NCI-H345 (cell line): Measurements from ENCODE around the gene HRCT1.
"Not testable (repeated sequence)": the region's sequence is repeated elsewhere in the genome, so short reads cannot be mapped to it uniquely, and the experiment has no call there.

Experiments used
- DNase-seq: peaks from one replicate; lab custom pipeline; 2025; lab: John Stamatoyannopoulos, UW

Gene HRCT1

DNA sequence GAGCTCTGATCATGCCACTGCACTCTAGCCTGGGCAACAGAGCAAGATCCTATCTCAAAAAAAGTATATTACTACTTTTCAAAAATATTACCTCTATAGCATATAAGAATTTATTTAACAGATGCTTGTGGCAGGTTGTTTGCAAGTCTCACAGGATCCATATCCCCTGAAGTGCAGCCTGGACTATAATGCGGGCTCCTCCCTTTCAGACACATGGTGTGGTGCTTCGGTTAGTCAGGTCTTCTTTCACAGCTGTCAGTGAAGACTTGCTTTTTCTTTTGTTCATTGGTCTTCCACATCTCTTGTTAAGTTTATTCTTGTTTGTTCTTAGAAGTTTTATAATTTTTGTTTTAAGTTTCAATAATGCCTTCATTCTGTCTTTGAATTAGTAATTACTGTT lies 9.4 kb upstream of the HRCT1 start:
- no peak for DNase-seq

DNA sequence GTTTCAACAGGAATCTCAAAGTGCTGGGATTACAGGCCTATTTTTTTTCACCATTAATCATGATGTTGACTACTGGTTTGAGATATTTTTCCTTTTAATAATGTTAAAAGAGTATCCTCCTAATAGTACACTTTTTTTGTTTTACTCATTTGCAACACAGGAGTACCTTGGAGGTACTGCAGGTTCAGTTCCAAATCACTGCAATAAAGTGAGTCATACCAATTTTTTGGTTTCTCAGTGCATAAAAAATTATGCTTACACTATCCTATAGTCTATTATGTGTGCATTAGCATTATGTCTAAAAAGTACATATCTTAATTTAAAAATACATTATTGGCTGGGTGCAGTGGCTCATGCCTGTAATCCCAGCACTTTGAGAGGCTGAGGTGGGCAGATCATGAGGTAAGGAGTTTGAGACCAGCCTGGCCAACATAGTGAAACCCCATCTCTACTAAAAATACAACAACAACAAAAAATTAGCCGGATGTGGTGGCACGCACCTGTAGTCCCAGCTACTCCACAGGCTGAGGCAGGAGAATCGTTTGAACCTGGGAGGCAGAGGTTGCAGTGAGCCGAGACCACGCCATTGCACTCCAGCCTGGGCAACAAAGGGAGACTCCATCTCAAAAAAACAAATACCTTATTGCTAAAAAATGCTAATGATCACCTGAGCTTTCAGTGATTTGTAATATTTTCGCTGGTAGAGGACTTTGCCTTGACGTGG lies 8.5 kb upstream of the HRCT1 start:
- DNase-seq: not testable (repeated sequence)

DNA sequence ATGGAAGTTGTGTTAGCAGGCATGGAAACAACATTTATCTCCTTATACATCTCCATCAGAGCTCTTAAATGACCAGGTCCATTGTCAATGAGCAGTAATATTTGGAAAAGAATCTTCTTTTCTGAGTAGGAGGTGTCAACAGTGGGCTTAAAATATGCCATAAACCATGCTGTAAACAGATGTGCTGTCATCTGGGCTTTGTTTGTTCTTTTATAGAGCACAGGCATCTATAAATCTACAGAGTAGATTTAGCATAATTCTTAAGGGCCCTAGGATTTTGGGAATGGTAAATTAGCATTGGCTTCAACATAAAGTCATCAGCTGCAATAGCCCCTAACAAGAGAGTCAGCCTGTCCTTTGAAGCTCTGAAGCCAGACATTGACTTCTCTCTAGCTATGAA lies 7.7 kb upstream of the HRCT1 start:
- no peak for DNase-seq

DNA sequence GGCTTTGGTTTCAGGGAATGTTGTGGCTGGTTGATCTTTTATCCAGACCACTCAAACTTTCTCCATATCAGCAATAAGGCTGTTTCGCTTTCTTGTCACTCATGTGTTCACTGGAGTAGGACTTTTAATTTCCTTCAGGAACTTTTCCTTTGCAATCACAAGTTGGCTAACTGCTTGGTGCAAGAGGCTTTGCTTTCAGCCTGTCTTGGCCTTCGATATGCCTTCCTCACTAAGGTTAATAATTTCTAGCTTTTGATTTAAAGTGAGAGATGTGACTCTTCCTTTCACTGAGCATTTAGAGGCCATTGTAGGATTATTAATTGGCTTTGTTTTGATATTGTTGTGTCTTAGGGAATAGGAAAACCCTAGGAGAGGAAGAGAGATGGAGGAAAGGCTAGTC lies 7.0 kb upstream of the HRCT1 start:
- no peak for DNase-seq

DNA sequence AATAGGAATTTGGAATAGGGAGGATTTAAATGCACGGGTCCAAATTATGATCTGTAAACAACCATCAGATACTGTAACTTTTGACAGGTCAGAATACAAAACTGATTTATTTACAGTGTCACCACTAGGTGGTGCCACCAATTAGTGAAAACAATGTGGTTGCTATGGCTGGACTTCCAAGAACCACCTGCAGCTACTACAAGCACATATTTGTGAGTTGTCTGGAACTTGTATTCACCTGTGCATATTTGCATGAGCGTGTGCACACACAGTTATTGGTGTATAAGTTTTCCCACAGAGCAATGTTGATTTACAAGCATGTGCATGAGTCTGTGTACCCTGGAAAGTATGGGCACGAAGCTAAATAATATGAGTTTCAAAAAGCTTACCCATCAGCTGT lies 3.0 kb upstream of the HRCT1 start:
- DNase-seq: peak; percentile 60

DNA sequence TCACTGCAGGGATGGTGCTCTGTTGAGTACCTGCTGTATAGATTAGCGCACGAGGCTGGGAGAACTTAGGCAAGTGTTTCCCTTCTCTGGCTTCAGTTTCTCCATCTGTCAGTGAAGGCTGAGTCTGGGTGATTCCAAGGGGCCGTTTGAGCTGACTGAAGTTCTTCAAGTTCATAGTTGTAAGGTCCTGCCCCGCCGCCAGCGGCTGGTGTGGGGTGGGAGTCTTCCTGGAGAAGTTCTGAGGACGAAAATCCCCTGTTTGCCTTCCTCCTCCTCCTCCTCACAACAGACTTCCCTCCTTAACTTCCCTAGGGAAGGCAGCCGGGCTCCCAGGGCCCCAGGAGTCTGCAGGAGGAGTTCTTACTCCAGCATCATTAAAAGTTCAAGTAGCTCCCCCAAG lies 1.7 kb upstream of the HRCT1 start:
- DNase-seq: no peak

DNA sequence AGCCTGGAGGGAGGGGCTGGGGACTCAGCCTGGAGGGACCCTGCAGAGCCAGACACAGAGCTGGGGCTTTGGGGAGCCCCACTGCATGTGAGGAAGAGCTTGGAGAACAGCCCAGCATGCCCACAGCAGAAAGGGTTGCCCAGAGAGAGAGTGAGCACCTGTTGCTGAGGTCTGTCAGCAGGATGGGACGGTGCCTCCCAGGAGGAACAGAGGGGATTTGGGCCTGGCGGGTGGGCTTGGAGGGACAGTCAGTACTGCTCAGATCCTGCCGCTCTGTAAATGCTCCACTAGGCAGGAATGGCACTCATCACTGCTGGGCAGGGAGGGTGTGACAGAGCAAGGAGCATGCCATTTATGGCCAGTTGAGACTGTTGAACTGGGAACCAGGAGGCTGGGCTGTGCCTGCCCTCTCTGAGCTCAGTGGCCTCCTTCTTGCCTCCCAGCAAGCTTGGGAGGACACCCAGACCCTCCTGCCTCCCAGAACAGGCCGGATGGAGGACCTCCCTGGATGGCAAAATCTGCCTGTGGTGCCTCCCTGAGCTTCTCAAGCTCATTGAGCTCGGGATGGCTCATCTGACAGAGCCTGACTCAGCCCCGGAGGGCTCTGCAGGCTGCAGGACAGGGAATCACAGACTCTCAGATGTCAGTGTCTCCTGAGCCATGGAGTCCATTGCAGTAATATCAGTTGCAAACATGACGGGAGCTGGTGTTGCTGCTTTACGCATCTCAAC lies 786 bp upstream of the HRCT1 start:
- DNase-seq: no peak

DNA sequence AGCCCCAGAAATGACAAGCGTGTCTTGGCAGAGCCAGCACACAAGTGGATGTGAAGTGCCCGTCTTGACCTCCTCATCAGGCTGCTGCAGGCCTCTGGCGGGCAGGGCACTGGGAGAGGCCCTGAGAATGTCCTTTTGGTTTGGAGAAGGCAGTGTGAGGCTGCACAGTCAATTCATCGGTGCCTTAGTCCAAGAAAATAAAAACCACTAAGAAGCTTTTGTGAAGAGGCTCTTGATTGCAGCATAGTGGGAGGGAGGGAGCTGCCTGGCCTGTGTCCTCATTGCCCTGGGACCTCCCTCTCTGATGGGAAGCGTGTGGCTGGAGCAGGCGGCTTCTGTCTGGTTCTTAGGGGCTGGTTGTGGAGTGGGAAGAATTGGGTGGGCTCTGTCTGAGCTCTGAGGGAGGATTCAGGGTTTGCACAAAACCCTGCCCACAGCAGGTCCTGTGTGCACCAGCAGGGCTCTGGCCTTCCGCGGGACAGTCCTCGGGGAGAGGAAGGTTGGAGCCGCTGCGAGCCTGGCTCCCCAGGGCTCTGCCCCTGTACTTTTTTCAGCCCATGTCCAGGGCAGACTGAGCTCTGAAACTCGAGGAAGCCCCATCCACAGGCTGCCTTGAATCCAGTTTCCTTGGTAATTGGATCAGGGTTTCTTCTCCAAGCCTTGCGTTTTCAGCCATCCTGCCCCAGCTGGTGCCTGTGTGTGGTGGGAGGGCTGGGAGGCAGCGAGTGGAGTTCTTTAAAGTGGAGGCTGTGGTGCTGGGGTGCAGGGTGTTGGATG lies 1.1 kb downstream of the HRCT1 start:
- no peak for DNase-seq

DNA sequence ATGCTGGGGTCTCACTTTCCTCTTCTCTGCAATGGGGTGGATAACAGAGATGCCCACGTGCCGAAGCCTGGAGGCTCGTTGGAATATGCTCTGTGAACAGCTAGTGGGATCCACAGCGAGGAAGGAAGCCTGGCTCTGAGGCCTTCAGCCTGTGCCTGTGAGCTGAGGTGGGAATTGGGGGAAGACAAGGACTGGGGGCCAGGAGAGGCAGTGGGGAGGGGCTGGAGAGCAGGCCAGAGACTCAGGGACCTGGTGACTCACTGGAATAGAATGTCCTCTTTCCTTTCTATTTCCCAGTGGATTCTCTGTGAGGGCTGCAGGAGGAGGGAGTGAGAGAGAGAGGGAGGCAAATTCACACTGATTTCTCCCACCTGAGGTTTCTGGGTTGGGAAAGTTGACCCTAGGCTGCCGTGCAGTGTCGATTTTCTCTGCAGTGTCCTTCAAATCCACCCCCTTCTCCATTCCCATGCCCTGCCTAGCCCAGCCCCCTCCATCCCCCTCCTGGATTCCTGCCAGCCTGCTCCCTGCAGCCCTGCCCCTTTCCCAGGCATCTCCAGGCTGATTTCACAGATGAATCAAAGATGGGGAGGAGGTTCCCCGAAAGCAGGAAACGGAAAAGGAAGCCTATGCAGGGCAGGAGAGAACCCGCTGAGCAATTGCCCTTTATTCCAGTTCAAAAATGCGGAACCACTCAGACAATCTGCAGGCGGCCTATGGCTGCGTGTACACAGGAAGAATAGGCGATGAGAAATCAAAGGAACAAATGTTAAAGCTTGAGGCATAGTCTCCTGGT lies 1.9 kb downstream of the HRCT1 start:
- peak; percentile 80 for DNase-seq

DNA sequence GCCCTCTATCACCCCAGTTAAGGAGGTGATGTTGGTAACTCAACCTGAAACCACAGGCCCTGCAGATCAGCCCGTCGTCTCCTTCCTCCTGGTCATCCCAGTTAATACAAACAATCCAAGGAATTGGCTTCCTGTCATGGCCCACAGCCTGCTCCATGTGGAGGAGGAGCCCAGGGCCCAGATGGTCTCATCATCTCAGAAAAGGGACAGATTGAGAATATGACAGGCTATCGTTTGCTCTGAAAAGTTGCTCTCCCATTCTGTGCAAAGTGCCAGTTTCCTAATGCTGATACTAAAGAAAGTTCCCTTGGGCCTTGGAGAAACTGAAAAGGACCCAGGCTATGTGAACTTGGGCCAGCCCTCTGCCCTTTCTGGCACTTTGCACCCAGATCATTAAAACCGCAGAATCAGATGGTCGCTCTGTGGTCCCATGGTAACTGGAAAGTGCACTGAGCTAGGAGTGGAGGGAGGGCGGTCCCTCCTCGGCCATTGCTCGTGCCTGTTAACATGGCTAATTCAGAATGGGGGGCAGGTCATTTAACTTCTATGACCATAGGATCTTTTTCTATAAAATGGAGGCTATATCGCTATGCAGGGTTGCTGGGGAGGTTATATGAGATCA lies 2.6 kb downstream of the HRCT1 start:
- no peak for DNase-seq

DNA sequence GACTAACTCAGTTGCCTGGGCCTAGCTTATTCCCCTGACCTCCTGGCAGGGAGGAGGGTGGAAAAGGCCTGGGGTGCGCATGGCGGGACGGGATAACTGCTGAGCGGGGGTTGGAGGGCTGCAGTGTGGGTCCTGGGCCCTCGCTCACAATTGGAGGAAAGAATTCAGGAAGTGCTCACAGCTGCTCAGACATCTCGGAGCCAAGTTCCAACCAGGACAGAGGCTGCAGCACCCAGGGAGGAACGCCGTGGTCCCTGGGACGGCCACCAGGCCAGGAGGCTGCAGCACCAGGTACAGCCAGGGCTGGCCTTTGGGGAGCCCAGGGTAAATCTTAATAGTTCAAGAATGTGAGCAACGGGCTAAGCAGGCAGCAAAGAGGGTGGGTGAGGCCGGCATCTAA lies 3.3 kb downstream of the HRCT1 start, which contains the start of gene SPAAR:
SPAAR (plus strand) TSS at position 217 of the 400 bp plus-strand sequence. CDS start 974 bp downstream, outside the sequence.
- DNase-seq: no peak

DNA sequence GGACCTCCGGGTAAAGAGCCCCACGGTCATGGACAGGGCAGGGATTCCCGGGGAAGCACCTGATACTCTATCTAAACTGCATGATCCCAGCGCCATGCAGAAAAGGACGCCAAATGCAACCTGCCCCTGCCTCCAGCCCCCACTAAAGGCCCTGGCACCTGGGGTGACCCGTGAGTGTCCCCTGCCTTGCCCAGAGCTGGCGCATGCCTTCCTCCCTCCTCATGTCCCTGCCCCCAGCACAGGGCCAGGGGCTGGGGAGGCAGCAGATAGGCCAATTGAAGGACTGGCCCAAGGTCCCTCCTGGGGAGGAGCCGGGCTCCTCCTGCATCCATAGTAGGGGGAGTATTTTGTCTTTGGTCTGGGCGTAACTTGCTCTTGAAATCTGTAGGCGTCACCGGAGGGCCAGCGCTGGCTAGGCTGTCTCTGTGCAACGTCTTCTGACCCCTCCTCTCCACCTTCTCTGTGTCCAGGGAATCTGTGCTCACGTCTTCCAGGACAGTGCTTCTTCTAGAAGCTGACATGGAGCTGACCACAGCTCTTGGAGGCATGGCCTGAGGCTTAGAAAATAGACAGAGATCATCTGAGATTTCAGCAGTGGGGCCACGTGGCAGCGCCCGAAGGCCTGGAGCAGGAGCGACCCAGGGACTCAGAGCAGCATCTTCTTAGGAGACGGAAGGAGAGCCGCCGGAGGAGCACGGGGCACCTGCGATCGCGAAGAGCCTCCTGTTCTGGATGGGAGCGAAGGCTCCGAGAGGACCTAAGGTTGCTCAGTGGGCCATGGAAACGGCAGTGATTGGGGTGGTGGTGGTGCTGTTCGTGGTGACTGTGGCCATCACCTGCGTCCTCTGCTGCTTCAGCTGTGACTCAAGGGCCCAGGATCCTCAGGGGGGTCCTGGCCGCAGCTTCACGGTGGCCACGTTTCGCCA lies 3.9 kb downstream of the HRCT1 start:
- no peak for DNase-seq

DNA sequence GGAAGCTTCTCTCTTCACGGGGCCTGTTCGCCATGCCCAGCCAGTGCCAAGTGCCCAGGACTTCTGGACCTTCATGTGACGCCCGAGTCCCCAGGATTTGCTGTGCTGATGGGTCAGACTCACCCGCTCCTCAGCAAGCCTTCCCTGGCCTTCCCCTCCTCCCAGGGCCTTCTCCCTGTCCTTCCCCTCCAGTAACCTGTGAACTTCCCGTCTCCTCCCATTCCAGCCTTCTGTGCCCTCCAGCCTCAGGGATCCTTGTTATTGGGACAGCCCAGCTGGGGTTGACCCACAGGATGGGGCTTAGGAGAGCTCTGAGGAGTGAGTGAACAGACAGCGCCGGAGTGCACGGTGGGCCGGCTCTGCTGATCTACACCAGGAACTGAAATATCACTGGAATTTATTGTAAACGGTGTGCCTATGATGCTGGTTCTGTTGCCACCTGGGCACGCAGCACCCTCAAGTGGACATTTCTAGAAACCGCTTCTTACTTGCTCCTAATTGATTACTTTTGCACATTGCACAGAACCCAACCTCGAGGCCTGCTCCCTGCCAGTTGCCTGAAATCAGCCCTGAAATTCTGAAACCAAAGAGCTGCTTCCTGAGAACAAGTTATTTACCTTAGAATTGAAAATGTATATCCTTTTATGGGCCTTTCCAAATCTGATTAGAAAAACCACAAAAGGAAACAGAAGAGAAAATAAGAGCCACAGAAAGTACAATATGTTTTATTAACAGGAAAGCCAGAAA lies 4.8 kb downstream of the HRCT1 start:
- peak; percentile 8 for DNase-seq

DNA sequence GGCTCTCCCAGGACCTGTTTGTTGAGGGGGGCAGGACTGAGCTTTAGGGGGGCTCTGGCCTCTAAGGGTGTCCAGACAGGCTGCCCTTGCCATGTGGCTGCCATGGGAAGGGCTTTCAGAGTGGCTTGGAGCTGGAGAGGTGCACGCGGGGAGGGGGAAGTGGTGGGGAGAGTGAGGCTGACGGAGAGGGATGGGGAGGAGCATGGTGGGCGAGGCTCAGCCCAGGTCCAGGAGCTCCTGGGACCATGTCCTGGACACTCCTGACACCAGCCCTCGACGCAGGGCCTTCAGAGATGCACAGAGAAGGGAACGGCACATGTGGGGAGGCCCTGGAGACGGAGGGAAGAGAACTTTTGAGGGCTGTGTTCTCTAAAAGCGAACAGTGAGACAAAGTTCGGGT lies 5.7 kb downstream of the HRCT1 start:
- DNase-seq: no peak

DNA sequence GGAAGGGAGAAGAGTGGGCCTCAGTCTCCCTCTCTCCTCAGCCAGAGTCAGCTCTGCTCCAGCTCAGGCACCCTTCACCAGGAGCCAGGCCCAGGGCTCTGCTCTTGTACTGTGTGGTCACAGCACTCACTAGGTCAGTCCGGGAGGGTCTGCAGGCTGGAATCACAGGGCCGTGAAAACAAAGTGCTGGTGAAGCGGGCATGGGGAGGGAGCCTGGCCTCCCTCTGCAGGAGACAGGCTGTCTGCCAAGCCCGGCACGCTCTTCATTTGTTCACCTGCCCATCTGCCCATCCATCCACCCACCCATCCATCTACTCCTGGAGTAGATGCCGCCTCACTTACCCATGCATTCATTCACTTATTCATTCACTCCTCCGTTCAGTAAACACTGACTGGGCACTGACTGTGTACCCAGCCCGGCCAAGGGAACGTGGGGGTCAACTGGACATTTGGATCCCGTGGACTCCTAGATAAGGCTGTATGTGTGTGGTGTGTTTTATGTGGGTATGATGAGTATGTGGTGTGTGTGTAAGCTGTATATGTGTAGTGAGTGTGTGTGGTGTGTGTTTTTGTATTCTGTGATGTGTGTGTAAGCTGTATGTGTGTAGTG lies 6.9 kb downstream of the HRCT1 start:
- DNase-seq: no peak

DNA sequence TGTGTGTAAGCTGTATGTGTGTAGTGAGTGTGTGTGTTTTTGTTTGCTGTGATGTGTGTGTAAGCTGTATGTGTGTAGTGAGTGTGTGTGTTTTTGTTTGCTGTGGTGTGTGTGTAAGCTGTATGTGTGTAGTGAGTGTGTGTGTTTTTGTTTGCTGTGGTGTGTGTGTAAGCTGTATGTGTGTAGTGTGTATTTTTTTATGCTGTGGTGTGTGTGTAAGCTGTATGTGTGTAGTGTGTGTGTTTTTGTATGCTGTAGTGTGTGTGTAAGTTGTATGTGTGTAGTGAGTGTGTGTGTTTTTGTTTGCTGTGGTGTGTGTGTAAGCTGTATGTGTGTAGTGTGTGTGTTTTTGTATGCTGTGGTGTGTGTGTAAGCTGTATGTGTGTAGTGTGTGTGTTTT lies 7.4 kb downstream of the HRCT1 start:
- not testable (repeated sequence) for DNase-seq

DNA sequence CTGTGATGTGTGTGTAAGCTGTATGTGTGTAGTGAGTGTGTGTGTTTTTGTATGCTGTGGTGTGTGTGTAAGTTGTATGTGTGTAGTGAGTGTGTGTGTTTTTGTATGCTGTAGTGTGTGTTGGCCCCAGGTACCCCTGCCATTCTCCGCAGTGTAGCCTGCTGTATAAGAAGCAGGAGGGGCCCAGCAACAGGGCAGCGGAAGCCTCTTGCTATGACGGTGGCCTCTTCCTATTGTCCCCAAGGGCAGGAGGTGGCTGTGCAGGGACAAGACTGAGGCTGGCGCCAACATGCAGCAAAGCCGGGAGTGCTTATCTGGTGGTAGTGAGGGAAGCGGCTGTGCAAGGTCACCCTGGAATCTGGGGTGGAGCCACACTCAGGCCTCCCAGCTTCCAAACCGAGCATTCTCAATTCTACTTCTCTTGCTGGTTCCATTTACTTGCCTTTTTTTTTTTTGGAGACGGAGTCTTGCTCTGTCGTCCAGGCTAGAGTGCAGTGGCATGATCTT lies 8.4 kb downstream of the HRCT1 start:
- DNase-seq: no peak

DNA sequence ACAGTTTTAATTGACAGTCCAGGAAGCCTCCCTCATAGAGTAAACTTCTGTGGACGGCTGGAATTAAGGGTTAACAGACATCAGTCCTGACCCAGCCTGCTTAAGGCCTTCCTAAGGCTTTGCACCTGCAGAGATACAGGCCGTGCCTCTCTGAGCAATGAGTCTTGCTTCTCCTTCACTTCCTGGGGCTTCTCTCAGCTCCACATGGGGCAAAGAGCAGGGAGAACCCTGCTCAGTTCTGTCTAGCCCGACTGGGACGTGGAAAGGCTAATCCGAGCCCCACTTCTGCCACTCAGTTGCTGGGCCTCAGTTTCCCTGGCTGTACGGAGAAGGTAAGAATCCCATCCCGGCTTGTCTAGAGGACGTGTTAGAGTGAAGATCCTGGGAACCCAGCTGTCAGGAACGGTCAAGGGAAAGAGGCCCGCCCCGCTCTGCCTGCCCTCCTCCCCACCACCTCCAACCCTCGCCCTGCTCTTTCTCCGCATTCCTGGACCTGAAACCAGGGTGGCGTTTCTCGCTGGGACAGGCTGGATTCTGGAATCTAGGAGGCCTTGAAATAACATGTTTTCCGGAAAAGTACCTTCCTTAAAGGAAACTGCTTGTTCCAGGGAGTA lies 9.8 kb downstream of the HRCT1 start:
- no peak for DNase-seq

DNA sequence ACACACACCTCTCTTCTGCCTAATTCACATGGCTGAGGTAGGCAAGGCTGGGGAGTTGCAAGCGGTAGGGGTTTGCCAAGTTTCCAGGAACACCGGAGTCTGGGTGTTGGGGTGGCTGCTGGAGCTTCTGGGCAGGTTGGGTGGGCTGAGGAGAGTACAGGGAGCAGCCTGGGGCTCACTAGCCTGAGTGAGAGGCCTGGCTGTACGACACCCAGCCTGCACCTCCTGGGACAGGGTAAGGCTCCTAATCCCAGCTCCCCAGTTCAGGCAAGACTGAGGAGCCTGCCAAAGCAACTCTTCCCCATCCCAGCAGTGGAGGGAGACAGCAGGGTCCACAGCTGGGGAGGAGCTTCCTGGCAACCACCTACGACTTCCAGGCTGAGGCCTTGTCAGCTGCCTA lies 11.3 kb downstream of the HRCT1 start:
- DNase-seq: no peak
